H1 (cell line): Measurements from ENCODE around the gene ANKRD62. TPM values are rescaled to one million over a fixed set of nuclear protein-coding genes. Genes with fewer than 3 reads are reported as not detected.

Experiments used
- CTCF ChIA-PET: fragments of 300-600 bp; sonication (Branson Sonifier 250); formaldehyde crosslinking; loops from one replicate; lab custom pipeline; 2021; ENCODE audit not compliant: partially characterized antibody; lab: Charles Lee
- POLR2A ChIA-PET: fragments of 300-600 bp; sonication (Branson Sonifier 250); formaldehyde crosslinking; loops from one replicate; lab custom pipeline; 2021; ENCODE audit warnings: inconsistent platforms; ENCODE audit not compliant: partially characterized antibody; lab: Charles Lee
- DNase-seq, 2 experiments: peaks; one replicate each; pipeline versions ENCODE4 v3.0.0 to v3.0.0-alpha.2; 2010 to 2022; ENCODE audit warnings: low spot score in 2 of 2, low read depth in 1 of 2, mixed read lengths in 1 of 2
- FAIRE-seq: peaks from 2 replicates; lab custom pipeline; 2011; peaks lifted over from hg19 to GRCh38; lab: Jason Lieb, UNC
- H2AFZ ChIP-seq: 2 replicates; pipeline ENCODE4 v1.8.1; 2012; ENCODE audit warnings: low read length, inconsistent platforms
- H2AK5ac ChIP-seq: 2 replicates; pipeline ENCODE4 v1.6.1; 2013; ENCODE audit warnings: low read depth, low read length
- H2BK120ac ChIP-seq: replicated peaks from 2 replicates; pipeline ENCODE3; 2013; ENCODE audit warnings: low read depth, low read length, inconsistent platforms
- H2BK12ac ChIP-seq: 2 replicates; pipeline ENCODE4 v1.6.1; 2013; ENCODE audit warnings: low read depth, low read length
- H2BK15ac ChIP-seq: 2 replicates; pipeline ENCODE4 v1.6.1; 2013; ENCODE audit warnings: low read length
- H2BK20ac ChIP-seq: 2 replicates; pipeline ENCODE4 v1.6.1; 2013; ENCODE audit warnings: low read length
- H2BK5ac ChIP-seq: 2 replicates; pipeline ENCODE4 v1.6.1; 2013; ENCODE audit warnings: low read depth, low read length
- H3K14ac ChIP-seq: 2 replicates; pipeline ENCODE4 v1.6.1; 2013; ENCODE audit warnings: inconsistent platforms; ENCODE audit not compliant: insufficient read length
- H3K18ac ChIP-seq: 2 replicates; pipeline ENCODE4 v1.6.1; 2013; ENCODE audit warnings: low read length; ENCODE audit errors: extremely low read depth
- H3K23ac ChIP-seq: 2 replicates; pipeline ENCODE4 v1.6.1; 2013; ENCODE audit warnings: inconsistent platforms; ENCODE audit not compliant: insufficient read length
- H3K23me2 ChIP-seq: 2 replicates; pipeline ENCODE4 v1.6.1; 2013; ENCODE audit warnings: low read depth, low read length
- H3K27ac ChIP-seq: 2 replicates; pipeline ENCODE4 v1.6.1; 2011; ENCODE audit warnings: low read depth, low read length, inconsistent platforms
- H3K27me3 ChIP-seq, 4 experiments: replicated peaks in 1 of 4; 1 replicate in 1 of 4; 2 replicates in 3 of 4; pipeline versions ENCODE4 v1.6.1 to v1.8.1; 2011 to 2013; ENCODE audit warnings: low read length in 3 of 4, mild to moderate bottlenecking in 3 of 4, inconsistent platforms in 2 of 4, mixed read lengths in 2 of 4, moderate library complexity in 1 of 4; ENCODE audit not compliant: control insufficient read depth in 3 of 4, insufficient read depth in 3 of 4; ENCODE audit errors: extremely low read depth in 1 of 4
- H3K36me3 ChIP-seq, 4 experiments: 2 replicates each; pipeline versions ENCODE4 v1.6.1 to v1.8.1; 2011 to 2013; ENCODE audit warnings: mild to moderate bottlenecking in 4 of 4, low read length in 3 of 4, moderate library complexity in 2 of 4, control low read depth in 1 of 4, inconsistent platforms in 1 of 4; ENCODE audit not compliant: insufficient read depth in 4 of 4, control insufficient read depth in 2 of 4
- H3K4ac ChIP-seq: replicated peaks from 2 replicates; pipeline ENCODE3; 2013; ENCODE audit warnings: low read length, low read depth, mixed read lengths, inconsistent platforms; ENCODE audit not compliant: insufficient read length
- H3K4me1 ChIP-seq, 4 experiments: replicated peaks in 1 of 4; 1 replicate in 1 of 4; 2 replicates in 3 of 4; pipeline versions ENCODE4 v1.6.1 to v1.8.1; 2011 to 2013; ENCODE audit warnings: low read length in 3 of 4, inconsistent platforms in 2 of 4, mixed read lengths in 1 of 4; ENCODE audit not compliant: insufficient read depth in 4 of 4, control insufficient read depth in 3 of 4
- H3K4me2 ChIP-seq, 2 experiments: 2 replicates each; pipeline versions ENCODE4 v1.6.1 to v1.8.1; 2011 to 2013; ENCODE audit warnings: low read depth in 2 of 2, low read length in 2 of 2, control low read depth in 1 of 2, inconsistent platforms in 1 of 2, mild to moderate bottlenecking in 1 of 2; ENCODE audit not compliant: insufficient read depth in 1 of 2
- H3K4me3 ChIP-seq, 4 experiments: fragments of 200-600, 300-600 bp in 1 of 4; sonication (generic), shearing (Covaris generic), sonication (Bioruptor Twin) in 1 of 4; 2 replicates each; pipeline versions ENCODE4 v1.5.1 to v1.8.1; 2011 to 2016; ENCODE audit warnings: low read length in 4 of 4, low read depth in 3 of 4, control low read depth in 2 of 4, inconsistent platforms in 2 of 4, mild to moderate bottlenecking in 2 of 4, mixed read lengths in 1 of 4, moderate library complexity in 1 of 4; ENCODE audit not compliant: insufficient read depth in 2 of 4; ENCODE audit errors: extremely low read depth in 1 of 4
- H3K56ac ChIP-seq: replicated peaks from 2 replicates; pipeline ENCODE3; 2013; ENCODE audit warnings: low read depth, mild to moderate bottlenecking, mixed read lengths, low read length, inconsistent platforms; ENCODE audit not compliant: insufficient read length
- H3K79me1 ChIP-seq: 2 replicates; pipeline ENCODE4 v1.6.1; 2013; ENCODE audit warnings: low read depth, low read length, control low read depth
- H3K79me2 ChIP-seq, 2 experiments: 2 replicates each; pipeline versions ENCODE4 v1.6.1 to v1.8.1; 2012 to 2013; ENCODE audit warnings: low read length in 2 of 2, mild to moderate bottlenecking in 2 of 2, inconsistent platforms in 1 of 2; ENCODE audit not compliant: insufficient read depth in 2 of 2, control insufficient read depth in 1 of 2
- H3K9ac ChIP-seq, 4 experiments: replicated peaks in 1 of 4; 1 replicate in 1 of 4; 2 replicates in 3 of 4; pipeline versions ENCODE4 v1.6.1 to v1.8.1; 2011 to 2013; ENCODE audit warnings: low read depth in 3 of 4, low read length in 3 of 4, control low read depth in 2 of 4, mild to moderate bottlenecking in 2 of 4, moderate library complexity in 2 of 4, inconsistent platforms in 1 of 4; ENCODE audit errors: extremely low read depth in 1 of 4
- H3K9me3 ChIP-seq, 2 experiments: 2 replicates each; pipeline versions ENCODE4 v1.6.1 to v1.8.1; 2012 to 2013; ENCODE audit warnings: mild to moderate bottlenecking in 2 of 2, moderate library complexity in 2 of 2, control low read depth in 1 of 2, inconsistent platforms in 1 of 2, low read depth in 1 of 2, low read length in 1 of 2, mixed read lengths in 1 of 2; ENCODE audit not compliant: insufficient read depth in 2 of 2
- H4K20me1 ChIP-seq, 2 experiments: replicated peaks in 1 of 2; 2 replicates each; pipeline versions ENCODE3 to v1.8.1; 2011 to 2013; ENCODE audit warnings: inconsistent platforms in 2 of 2, low read length in 2 of 2, mild to moderate bottlenecking in 1 of 2; ENCODE audit not compliant: insufficient read depth in 2 of 2, control insufficient read depth in 1 of 2
- H4K5ac ChIP-seq: 2 replicates; pipeline ENCODE4 v1.6.1; 2013; ENCODE audit warnings: low read length, low read depth, mixed read lengths, inconsistent platforms; ENCODE audit not compliant: insufficient read length
- H4K8ac ChIP-seq: 2 replicates; pipeline ENCODE4 v1.8.0; 2013; ENCODE audit warnings: mild to moderate bottlenecking, moderate library complexity, low read length, inconsistent platforms; ENCODE audit not compliant: insufficient read depth; ENCODE audit errors: extremely low read depth
- H4K91ac ChIP-seq: replicated peaks from 2 replicates; pipeline ENCODE3; 2013; ENCODE audit warnings: low read length, mixed read lengths, inconsistent platforms; ENCODE audit not compliant: insufficient read length
- BRCA1 ChIP-seq: IDR thresholded peaks from 2 replicates; pipeline ENCODE4 v1.6.1; 2012; ENCODE audit warnings: low read depth, low read length, improper control_type of control experiment
- CREB1 ChIP-seq: IDR thresholded peaks from 2 replicates; pipeline ENCODE4 v1.6.1; 2012; ENCODE audit warnings: inconsistent platforms
- HDAC2 ChIP-seq, 2 experiments: fragments of 300-600 bp in 1 of 2; sonication (generic) in 1 of 2; IDR thresholded peaks; 2 replicates each; pipeline ENCODE4 v1.6.1; 2011 to 2012; ENCODE audit warnings: low read depth in 2 of 2, low read length in 2 of 2, mild to moderate bottlenecking in 2 of 2, moderate library complexity in 2 of 2, borderline replicate concordance in 1 of 2, inconsistent platforms in 1 of 2
- HDAC6 ChIP-seq: IDR thresholded peaks from one replicate; pipeline ENCODE4 v1.7.1; 2012; ENCODE audit warnings: low read depth, mild to moderate bottlenecking, inconsistent platforms, low read length, moderate library complexity
- MAFK ChIP-seq: IDR thresholded peaks from 2 replicates; pipeline ENCODE4 v1.6.1; 2012; ENCODE audit warnings: low read depth, mild to moderate bottlenecking, improper control_type of control experiment, low read length
- RNF2 ChIP-seq: fragments of 200-900, 300-1000 bp; sonication (generic); IDR thresholded peaks from 2 replicates; pipeline ENCODE4 v1.7.1; 2016; ENCODE audit warnings: borderline replicate concordance, low read depth, mild to moderate bottlenecking, antibody characterized with exemption, low read length; ENCODE audit not compliant: poor library complexity, severe bottlenecking; ENCODE audit errors: missing control alignments
- SIRT6 ChIP-seq: IDR thresholded peaks from one replicate; pipeline ENCODE4 v1.7.1; 2012; ENCODE audit warnings: low read length, inconsistent platforms
- TAF1 ChIP-seq: IDR thresholded peaks from 2 replicates; pipeline ENCODE4 v1.6.1; 2011; ENCODE audit warnings: mild to moderate bottlenecking, low read depth, low read length
- TCF12 ChIP-seq: IDR thresholded peaks from 2 replicates; pipeline ENCODE4 v1.6.1; 2011; ENCODE audit warnings: low read depth, mild to moderate bottlenecking, low read length
- TEAD4 ChIP-seq: IDR thresholded peaks from 2 replicates; pipeline ENCODE4 v1.6.1; 2012; ENCODE audit warnings: low read depth, low read length, inconsistent platforms, mixed read lengths
- ZNF274 ChIP-seq: IDR thresholded peaks from 2 replicates; pipeline ENCODE4 v1.7.0; 2012; ENCODE audit warnings: low read length, borderline replicate concordance; ENCODE audit errors: extremely low read depth
- WGBS, 2 experiments: shearing (Covaris generic) in 1 of 2; methylation state at CpG; one replicate each; pipeline versions ENCODE4 v1.1.6 to v1.1.7; 2013 to 2015; ENCODE audit warnings: low lambda C conversion rate in 2 of 2, mixed read lengths in 2 of 2, inconsistent platforms in 1 of 2, low coverage in 1 of 2, missing lambda C conversion rate in 1 of 2; ENCODE audit not compliant: insufficient replicate concordance in 2 of 2, insufficient coverage in 1 of 2, insufficient read length in 1 of 2; ENCODE audit errors: extremely low coverage in 1 of 2, missing lambda C conversion rate in 1 of 2; 5-methylcytosine and 5-hydroxymethylcytosine counted together
- polyA plus RNA-seq, 7 experiments: library from polyadenylated mRNA; depleted of rRNA in 3 of 7; stranded (reverse) in 5 of 7; unstranded in 2 of 7; fragments of >200 nt in 5 of 7; fragments of 200-250 nt in 2 of 7; gene quantifications; 1 replicate in 5 of 7; 2 replicates in 1 of 7; 4 replicates in 1 of 7; pipeline versions ENCODE4 v1.2.1 to v1.2.3, GENCODE V29; 2011 to 2013; ENCODE audit warnings: missing spikeins in 2 of 7, mixed read lengths in 2 of 7
- total RNA-seq: library from RNA; stranded (reverse); fragmentation: NEBNext Ultra II Directional; extraction: Animal tissue kit (Norgen Biotek cat#: 25700); gene quantifications from 2 replicates; pipeline ENCODE4 v1.2.1, GENCODE V29; 2021
- TF ChIP-seq, protein P1 (sequence below), 3 experiments: IDR thresholded peaks; 1 replicate in 2 of 3; 2 replicates in 1 of 3; pipeline versions ENCODE4 v1.5.1 to v1.6.1; 2011; ENCODE audit warnings: low read length in 3 of 3, mild to moderate bottlenecking in 3 of 3, inconsistent platforms in 2 of 3, low read depth in 1 of 3, moderate library complexity in 1 of 3; ENCODE audit not compliant: insufficient read depth in 1 of 3; ENCODE audit errors: control extremely low read depth in 1 of 3

The ANKRD62 gene
- total and polyA plus RNA-seq, 2 of the 8 experiments (the other 6 are each of a cell fraction or from before 2014, with no cell fraction given): not detected

DNA sequence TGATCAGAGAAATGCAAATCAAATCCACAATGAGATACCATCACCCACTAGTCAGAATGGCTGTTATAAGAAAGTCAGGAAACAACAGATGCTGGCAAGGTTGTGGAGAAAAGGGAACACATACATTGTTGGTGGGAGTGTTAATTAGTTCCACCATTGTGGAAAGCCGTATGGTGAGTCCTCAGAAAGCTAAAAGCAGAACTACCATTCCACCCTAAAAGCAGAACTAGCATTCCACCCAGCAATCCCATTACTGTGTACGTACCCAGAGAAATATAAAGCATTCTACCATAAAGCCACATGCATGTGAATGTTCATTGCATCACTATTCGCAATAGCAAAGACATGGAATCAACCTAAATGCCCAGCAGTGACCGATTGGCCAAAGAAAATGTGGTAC is 60.7 kb downstream of the ANKRD62 start:
- Histone ChIP-seq H3K79me1 (no peaks in the 10 kb centered on the region), H4K5ac (no peak overlapping the region), H3K18ac (no peak overlapping the region), H3K4me2 (no peak overlapping the region), H4K20me1 (no peaks in the 10 kb centered on the region), H4K8ac (no peak overlapping the region), H2BK5ac (no peak overlapping the region), H3K27ac (no peak overlapping the region), H3K4me3 (no peak overlapping the region), H3K23me2 (no peaks in the 10 kb centered on the region), H3K79me2 (no peaks in the 10 kb centered on the region), H3K27me3 (no peaks in the 10 kb centered on the region), H2AFZ (no peak overlapping the region), H2BK20ac (no peak overlapping the region), H2AK5ac (no peak overlapping the region), H3K9ac (no peak overlapping the region), H3K36me3 (no peaks in the 10 kb centered on the region), H2BK12ac (no peak overlapping the region), H2BK15ac (no peak overlapping the region), H2BK120ac (no peak overlapping the region), H3K14ac (no peak overlapping the region), H3K9me3 (no peaks in the 10 kb centered on the region), H3K4me1 (no peaks in the 10 kb centered on the region), H3K23ac (no peak overlapping the region), H3K4ac (no peak overlapping the region), H3K56ac (no peak overlapping the region), H4K91ac (no peak overlapping the region)
- POLR2A ChIA-PET: no interaction called here
- WGBS, 2 experiments: 89% methylated on average over 4 of the region's 4 CpGs; no CpG with 5 or more reads in 1 of the 2 experiments
- CTCF ChIA-PET: no interaction called here
- FAIRE-seq: no peak
- DNase-seq: no peak
- TF ChIP-seq TCF12: no peak
- TF ChIP-seq RNF2: no peak
- no peak for TF ChIP-seq HDAC6
- TF ChIP-seq, protein P1, sequence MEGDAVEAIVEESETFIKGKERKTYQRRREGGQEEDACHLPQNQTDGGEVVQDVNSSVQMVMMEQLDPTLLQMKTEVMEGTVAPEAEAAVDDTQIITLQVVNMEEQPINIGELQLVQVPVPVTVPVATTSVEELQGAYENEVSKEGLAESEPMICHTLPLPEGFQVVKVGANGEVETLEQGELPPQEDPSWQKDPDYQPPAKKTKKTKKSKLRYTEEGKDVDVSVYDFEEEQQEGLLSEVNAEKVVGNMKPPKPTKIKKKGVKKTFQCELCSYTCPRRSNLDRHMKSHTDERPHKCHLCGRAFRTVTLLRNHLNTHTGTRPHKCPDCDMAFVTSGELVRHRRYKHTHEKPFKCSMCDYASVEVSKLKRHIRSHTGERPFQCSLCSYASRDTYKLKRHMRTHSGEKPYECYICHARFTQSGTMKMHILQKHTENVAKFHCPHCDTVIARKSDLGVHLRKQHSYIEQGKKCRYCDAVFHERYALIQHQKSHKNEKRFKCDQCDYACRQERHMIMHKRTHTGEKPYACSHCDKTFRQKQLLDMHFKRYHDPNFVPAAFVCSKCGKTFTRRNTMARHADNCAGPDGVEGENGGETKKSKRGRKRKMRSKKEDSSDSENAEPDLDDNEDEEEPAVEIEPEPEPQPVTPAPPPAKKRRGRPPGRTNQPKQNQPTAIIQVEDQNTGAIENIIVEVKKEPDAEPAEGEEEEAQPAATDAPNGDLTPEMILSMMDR (IDR thresholded peaks at IDR 0.05; ENCODE audit: control extremely low read depth in 1 of 3, insufficient read depth in 1 of 3, low read depth in 1 of 3, low read length in 3 of 3): no peak
- no peak for TF ChIP-seq ZNF274
- TF ChIP-seq HDAC2 (IDR thresholded peaks at IDR 0.05; ENCODE audit: borderline replicate concordance in 1 of 2, low read depth in 2 of 2, low read length in 2 of 2): no peak
- TF ChIP-seq SIRT6: no peak
- no peak for TF ChIP-seq BRCA1
- TF ChIP-seq CREB1: no peak
- no peak for TF ChIP-seq TEAD4
- no peak for TF ChIP-seq MAFK
- TF ChIP-seq TAF1: no peak
